MCF 10A (cell line): Measurements from ENCODE around the gene FAM8A1. TPM values are rescaled to one million over a fixed set of nuclear protein-coding genes. Genes with fewer than 3 reads are reported as not detected.
"Not testable (repeated sequence)": the region's sequence is repeated elsewhere in the genome, so short reads cannot be mapped to it uniquely, and the experiment has no call there.

ENCODE experiments used
- BruUV-seq: library from RNA; stranded (reverse); fragments of 400-500 nt; replicated peaks from 2 replicates; lab custom pipeline; 2021; lab: Mats Ljungman, UMichigan
- CTCF ChIA-PET: fragments of 300-600 bp; sonication (Branson Sonifier 250); formaldehyde crosslinking; extraction: SDS; loops from one replicate; lab custom pipeline; 2021; ENCODE audit warnings: antibody characterized with exemption, inconsistent platforms; lab: Yijun Ruan, JAX
- POLR2A ChIA-PET: fragments of 300-600, 350-650 bp; sonication (Branson Sonifier 250); formaldehyde crosslinking; extraction: SDS; loops from one replicate; lab custom pipeline; 2020; ENCODE audit warnings: antibody characterized with exemption, inconsistent platforms; lab: Yijun Ruan, JAX
- DNase-seq: peaks from one replicate; pipeline ENCODE4 v3.0.0-alpha.2; 2018; ENCODE audit not compliant: unreplicated experiment
- H3K27ac Mint-ChIP-seq: one replicate; pipeline ENCODE4 v1.8.0; 2022; ENCODE audit warnings: mild to moderate bottlenecking, low read depth, mixed read lengths; ENCODE audit not compliant: unreplicated experiment
- H3K27me3 Mint-ChIP-seq: one replicate; pipeline ENCODE4 v1.8.0; 2022; ENCODE audit warnings: mixed read lengths; ENCODE audit not compliant: insufficient read depth, unreplicated experiment
- H3K36me3 Mint-ChIP-seq: one replicate; pipeline ENCODE4 v1.8.0; 2022; ENCODE audit warnings: mild to moderate bottlenecking, moderate library complexity, mixed read lengths; ENCODE audit not compliant: insufficient read depth, unreplicated experiment
- H3K4me1 Mint-ChIP-seq: one replicate; pipeline ENCODE4 v1.8.0; 2022; ENCODE audit warnings: mixed read lengths; ENCODE audit not compliant: insufficient read depth, unreplicated experiment
- H3K4me3 Mint-ChIP-seq: one replicate; pipeline ENCODE4 v1.8.0; 2022; ENCODE audit warnings: mild to moderate bottlenecking, moderate library complexity, mixed read lengths; ENCODE audit not compliant: unreplicated experiment
- H3K9me3 Mint-ChIP-seq: one replicate; pipeline ENCODE4 v1.8.0; 2022; ENCODE audit warnings: mixed read lengths; ENCODE audit not compliant: unreplicated experiment
- CTCF ChIP-seq: fragments of 200-600 bp; IDR thresholded peaks from one replicate; pipeline ENCODE4 v1.8.0; 2022; ENCODE audit warnings: antibody characterized with exemption, mild to moderate bottlenecking; ENCODE audit not compliant: unreplicated experiment
- intact Hi-C: fragments of 100-400 bp; cut with micrococcal nuclease; formaldehyde crosslinking; loops from 2 replicates; pipeline ENCODE4 v1.14.1; 2022
- total RNA-seq: library from RNA; stranded (reverse); gene quantifications from 2 replicates; pipeline ENCODE4 v1.2.3, GENCODE V29; 2022

Gene FAM8A1
- total RNA-seq, 1 experiment from 2014 or later, result 12.7 TPM

GRCh38 chr6:17585766-17586490, 14.2 kb upstream of the FAM8A1 start:
- TF ChIP-seq CTCF, result no peak
- DNase-seq, result no peak
- H3K27me3 Mint-ChIP-seq, result no peaks in the 10 kb centered on the region
- H3K4me3 Mint-ChIP-seq, result no peak overlapping the region
- H3K9me3 Mint-ChIP-seq, result no peaks in the 10 kb centered on the region
- peaks cover 8% of the 10 kb centered on the region for H3K4me1 Mint-ChIP-seq
- intact Hi-C loops, result loop anchor here (10.0 kb wide), 1 partner anchor 919 kb away; no protein-coding TSS in a partner anchor
- H3K27ac Mint-ChIP-seq, result no peak overlapping the region
- ChIA-PET POLR2A (no interaction called here), CTCF (interaction anchor here (0.6 to 7.6 kb wide), 5 partner anchors 12 to 918 kb away, joined by 3 to 113 read pairs (median 4); no protein-coding TSS in a partner anchor)
- H3K36me3 Mint-ChIP-seq, result no peaks in the 10 kb centered on the region
- BruUV-seq, result no TSS peak

GRCh38 chr6:17586623-17587022, 13.5 kb upstream of the FAM8A1 start:
- DNase-seq, H3K36me3 Mint-ChIP-seq, POLR2A ChIA-PET, H3K27ac Mint-ChIP-seq, H3K9me3 Mint-ChIP-seq, H3K4me1 Mint-ChIP-seq, BruUV-seq, H3K27me3 Mint-ChIP-seq, H3K4me3 Mint-ChIP-seq: not testable (repeated sequence)
- intact Hi-C loops, result loop anchor here (10.0 kb wide), 1 partner anchor 918 kb away; no protein-coding TSS in a partner anchor
- CTCF ChIA-PET, result interaction anchor here (7.6 kb wide), 1 partner anchor 431 kb away, joined by 113 read pairs; no protein-coding TSS in a partner anchor

- Mint-ChIP-seq H3K9me3 (no peaks in the 10 kb centered on the region), H3K36me3 (no peaks in the 10 kb centered on the region), H3K4me1 (peaks cover 8% of the 10 kb centered on the region), H3K4me3 (no peak overlapping the region), H3K27ac (no peak overlapping the region), H3K27me3 (no peaks in the 10 kb centered on the region)
- ChIA-PET POLR2A (interaction anchor here (3.1 kb wide), 1 partner anchor 13 kb away, joined by 21 read pairs; the partner anchor contains the start of gene FAM8A1), CTCF (interaction anchor here (0.6 to 2.2 kb wide), 4 partner anchors 215 to 963 kb away, joined by 3 to 7 read pairs (median 4); no protein-coding TSS in a partner anchor)
- intact Hi-C loops, result loop anchor here (10.0 kb wide), 1 partner anchor 917 kb away; no protein-coding TSS in a partner anchor
- DNase-seq, result no peak
- BruUV-seq, result no TSS peak
- no peak for TF ChIP-seq CTCF
These were observed 12.1 kb upstream of the FAM8A1 start for GRCh38 chr6:17588011-17588410.

GRCh38 chr6:17589406-17590096, 10.6 kb upstream of the FAM8A1 start:
- no peaks in the 10 kb centered on the region for H3K9me3 Mint-ChIP-seq
- no peaks in the 10 kb centered on the region for H3K4me1 Mint-ChIP-seq
- no peak for TF ChIP-seq CTCF
- no TSS peak for BruUV-seq
- no peak overlapping the region for H3K4me3 Mint-ChIP-seq
- ChIA-PET POLR2A (interaction anchor here (0.6 to 3.1 kb wide), 3 partner anchors 11 to 556 kb away, joined by 3 to 21 read pairs (median 4); partner anchors contain the start of gene FAM8A1), CTCF (interaction anchor here (0.6 to 2.2 kb wide), 9 partner anchors 14 to 433 kb away, joined by 3 to 7 read pairs (median 3); no protein-coding TSS in a partner anchor)
- H3K27ac Mint-ChIP-seq, result no peak overlapping the region
- peak; percentile 74 for DNase-seq
- intact Hi-C loops, result loop anchor here (1.0 to 10.0 kb wide), 3 partner anchors 215 to 915 kb away; no protein-coding TSS in a partner anchor
- no peaks in the 10 kb centered on the region for H3K36me3 Mint-ChIP-seq
- H3K27me3 Mint-ChIP-seq, result no peaks in the 10 kb centered on the region
